ENCODE measurements around the gene PXMP4. TPM values are rescaled to one million over a fixed set of nuclear protein-coding genes. Genes with fewer than 3 reads are reported as not detected.
A peak's percentile ranks its signal among the peaks of the same experiment; 100 is the strongest.

PXMP4 gene
- total RNA-seq, 1 donor from 2014 or later = 7.4 TPM

DNA sequence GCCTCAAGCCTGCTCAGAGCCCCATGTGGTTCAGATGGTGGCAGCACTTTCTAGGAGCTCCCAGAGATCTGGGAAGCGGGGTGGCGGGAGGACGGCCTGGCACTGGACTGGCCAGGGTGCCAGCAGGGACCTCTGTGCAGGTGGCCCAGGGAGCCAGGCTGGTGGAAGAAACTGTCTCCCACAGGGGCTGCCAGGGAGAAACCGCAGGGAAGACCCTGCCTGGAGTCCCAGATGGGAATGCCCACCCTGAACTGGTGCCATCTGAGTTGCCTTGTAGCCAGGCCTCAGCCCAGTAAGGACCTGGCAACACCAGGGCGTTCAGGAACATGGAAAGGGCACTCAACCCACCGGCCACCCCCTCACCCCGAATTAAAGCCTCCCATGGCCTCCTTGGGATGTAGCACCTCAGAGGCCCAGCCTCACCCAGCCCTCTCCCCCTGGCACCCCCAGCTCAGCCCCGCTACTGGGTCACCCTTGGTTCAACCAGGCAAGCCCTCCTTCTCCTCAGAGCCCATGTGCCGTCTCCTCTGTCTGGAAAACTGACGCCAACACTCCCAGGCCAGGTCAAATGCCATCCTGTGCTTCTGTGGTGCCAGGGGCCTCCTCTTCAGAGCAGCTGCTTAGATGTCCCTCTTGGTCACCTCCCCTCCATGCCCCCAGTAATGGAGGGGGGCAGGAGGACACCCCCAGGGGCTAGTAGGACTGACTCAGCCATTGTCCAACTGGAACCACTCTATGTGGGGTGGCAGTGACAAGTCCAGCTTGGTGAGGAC is 63.9 kb downstream of the PXMP4 start:
- Mint-ChIP-seq H3K27ac (no peak overlapping the region), H3K27me3 (ENCODE audit: low read depth) (no peaks in the 10 kb centered on the region), H3K36me3 (ENCODE audit: low read depth) (no peaks in the 10 kb centered on the region), H3K9me3 (no peaks in the 10 kb centered on the region), H3K4me1 (ENCODE audit: low read depth) (peaks cover 19% of the 10 kb centered on the region), H3K4me3 (ENCODE audit: low read depth) (no peak overlapping the region)
- DNase-seq (ENCODE audit: low spot score) = no peak
- intact Hi-C loops (cut with micrococcal nuclease) = no loop called here

DNA sequence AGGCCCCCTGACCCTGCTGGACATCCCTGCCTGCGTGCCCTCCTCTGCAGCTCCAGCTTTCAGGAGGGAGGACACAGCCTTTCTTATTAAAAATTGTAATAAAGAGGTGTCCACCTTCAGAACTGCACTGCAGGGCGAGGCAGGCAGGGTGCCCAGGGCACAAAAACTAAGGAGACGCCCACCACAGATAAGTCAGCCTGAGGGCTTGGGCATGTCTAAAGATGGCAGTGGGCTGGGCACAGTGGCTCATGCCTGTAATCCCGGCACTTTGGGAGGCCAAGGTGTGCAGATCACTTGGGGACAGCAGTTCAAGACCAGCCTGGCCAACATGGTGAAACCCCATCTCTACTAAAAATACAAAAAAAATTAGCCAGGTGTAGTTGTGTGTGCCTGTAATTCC is 64.9 kb downstream of the PXMP4 start:
- peaks cover 19% of the 10 kb centered on the region for H3K4me1 Mint-ChIP-seq (ENCODE audit: low read depth)
- H3K4me3 Mint-ChIP-seq (ENCODE audit: low read depth) = no peak overlapping the region
- no peaks in the 10 kb centered on the region for H3K27me3 Mint-ChIP-seq (ENCODE audit: low read depth)
- intact Hi-C loops (cut with micrococcal nuclease) = no loop called here
- no peak for DNase-seq (ENCODE audit: low spot score)
- H3K27ac Mint-ChIP-seq = no peak overlapping the region
- H3K36me3 Mint-ChIP-seq (ENCODE audit: low read depth) = no peaks in the 10 kb centered on the region
- no peaks in the 10 kb centered on the region for H3K9me3 Mint-ChIP-seq

DNA sequence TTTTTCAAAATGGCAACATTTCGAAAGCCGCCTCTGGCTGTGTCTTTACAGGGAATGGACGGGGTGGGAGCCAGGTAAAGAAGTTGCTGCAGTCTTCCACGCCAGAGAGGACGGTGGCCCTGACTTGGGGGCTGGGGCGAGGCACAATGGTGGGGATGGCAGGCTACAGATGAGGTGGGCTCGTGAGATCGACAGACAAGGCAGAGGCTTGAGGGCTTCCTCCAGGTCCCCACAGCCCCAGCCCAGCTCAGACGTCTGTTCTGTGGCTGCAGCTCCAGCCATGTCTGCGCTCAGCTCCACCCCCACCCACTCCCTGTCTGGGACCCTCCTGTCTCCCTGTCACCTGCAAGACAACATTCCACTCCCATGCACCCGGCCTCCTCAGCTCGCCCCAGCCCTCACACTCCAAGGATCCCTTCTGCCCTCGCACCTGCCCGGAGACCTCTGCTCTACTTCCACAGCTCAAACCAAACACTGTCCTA is 65.4 kb downstream of the PXMP4 start:
- no peaks in the 10 kb centered on the region for H3K27me3 Mint-ChIP-seq (ENCODE audit: low read depth)
- no peak for DNase-seq (ENCODE audit: low spot score)
- no peaks in the 10 kb centered on the region for H3K9me3 Mint-ChIP-seq
- no peak overlapping the region for H3K27ac Mint-ChIP-seq
- intact Hi-C loops (cut with micrococcal nuclease) = no loop called here
- no peak overlapping the region for H3K4me3 Mint-ChIP-seq (ENCODE audit: low read depth)
- peaks cover 19% of the 10 kb centered on the region for H3K4me1 Mint-ChIP-seq (ENCODE audit: low read depth)
- no peaks in the 10 kb centered on the region for H3K36me3 Mint-ChIP-seq (ENCODE audit: low read depth)

DNA sequence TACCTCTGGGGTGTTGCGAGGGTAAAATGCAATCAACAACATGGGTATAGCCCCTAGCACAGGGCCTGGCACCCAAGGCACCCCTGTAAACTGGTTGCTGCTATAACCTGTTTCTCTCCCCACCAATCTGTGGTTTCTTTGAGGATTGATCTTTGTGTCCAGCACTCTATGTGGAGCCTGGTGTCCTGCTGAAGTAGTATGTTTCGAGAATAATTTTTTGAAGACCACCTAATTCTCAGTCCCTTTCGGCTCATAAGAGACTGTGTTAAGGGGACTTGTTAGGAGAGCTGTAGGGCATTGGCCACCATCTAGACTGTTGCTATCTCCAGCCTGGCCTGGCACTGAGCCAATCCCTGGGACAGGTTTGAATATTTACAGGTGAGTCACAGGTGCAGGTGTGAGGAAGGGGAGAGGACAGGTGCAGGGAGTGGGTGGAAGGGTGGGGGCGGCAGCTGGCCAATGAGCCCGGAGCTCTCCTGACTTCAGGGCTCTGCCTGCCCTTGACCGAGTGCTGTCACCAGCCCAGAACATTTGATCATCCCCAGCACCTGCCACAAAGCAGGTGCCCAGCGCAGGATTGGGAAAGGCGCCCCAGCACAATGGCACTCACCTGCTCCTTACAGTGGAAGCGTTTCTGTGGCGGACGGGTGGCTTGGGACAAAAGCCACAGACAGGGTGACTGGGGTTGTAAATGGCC is 66.1 kb downstream of the PXMP4 start:
- H3K27ac Mint-ChIP-seq = peak overlapping the region; percentile 12

DNA sequence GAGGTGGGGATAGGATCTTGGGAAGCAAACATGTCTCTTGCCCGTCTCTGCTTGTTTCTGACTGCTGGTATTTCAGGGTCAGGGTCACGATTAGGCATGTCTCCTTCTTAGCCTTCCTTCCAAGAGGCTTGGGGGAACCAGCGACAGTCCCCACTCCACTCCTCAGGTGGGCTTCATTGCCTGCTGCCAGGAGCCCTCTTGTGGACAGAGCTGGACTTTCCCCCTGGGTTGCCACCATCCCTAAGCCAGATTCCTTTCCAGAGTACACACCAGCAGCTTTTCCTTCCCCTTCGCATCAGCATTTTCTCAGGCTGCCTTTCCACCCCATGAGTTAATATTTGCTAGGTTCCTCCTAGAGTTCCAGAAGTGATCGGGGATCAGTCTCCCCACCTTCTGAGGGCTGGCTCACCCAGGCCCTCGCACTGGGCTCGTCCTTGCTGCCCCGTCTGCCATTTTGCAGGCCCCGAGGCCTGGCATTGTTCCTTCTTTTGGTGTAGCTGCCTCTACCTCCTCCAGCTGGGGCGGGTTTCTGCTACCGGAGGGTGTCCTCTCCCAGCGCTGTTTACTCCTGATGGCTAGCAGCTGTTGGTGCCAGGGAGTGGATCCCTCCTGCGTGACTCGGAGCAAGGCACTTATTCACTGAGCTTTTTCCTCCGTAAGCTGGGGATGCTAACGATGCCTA is 66.8 kb downstream of the PXMP4 start:
- Mint-ChIP-seq H3K4me3 (ENCODE audit: low read depth) (no peak overlapping the region), H3K36me3 (ENCODE audit: low read depth) (no peaks in the 10 kb centered on the region), H3K4me1 (ENCODE audit: low read depth) (peaks cover 22% of the 10 kb centered on the region), H3K27ac (no peak overlapping the region), H3K9me3 (no peaks in the 10 kb centered on the region), H3K27me3 (ENCODE audit: low read depth) (no peaks in the 10 kb centered on the region)
- intact Hi-C loops (cut with micrococcal nuclease) = loop anchor here (1.0 to 2.0 kb wide), 2 partner anchors 20 to 197 kb away; no protein-coding TSS in a partner anchor
- DNase-seq (ENCODE audit: low spot score) = no peak

More for the DNA sequence above, 66.1 kb downstream of the PXMP4 start:
- intact Hi-C loops (cut with micrococcal nuclease) = loop anchor here (1.0 to 2.0 kb wide), 2 partner anchors 21 to 197 kb away; no protein-coding TSS in a partner anchor
- Mint-ChIP-seq H3K4me1 (ENCODE audit: low read depth) (peaks cover 22% of the 10 kb centered on the region), H3K36me3 (ENCODE audit: low read depth) (no peaks in the 10 kb centered on the region), H3K27me3 (ENCODE audit: low read depth) (no peaks in the 10 kb centered on the region), H3K4me3 (ENCODE audit: low read depth) (no peak overlapping the region), H3K9me3 (no peaks in the 10 kb centered on the region)
- DNase-seq (ENCODE audit: low spot score) = no peak

Other genes with a start within 250 kb of the PXMP4 start
- 11.8 and 14.4 TPM in 2 replicates for gene CBFA2T2, start 230.2 kb downstream of the PXMP4 start, total RNA-seq
- gene C20orf144, start 58.0 kb downstream of the PXMP4 start, total RNA-seq = 0.27 and 0.28 TPM in 2 replicates
- 2.6 and 3.3 TPM in 2 replicates for gene ACTL10, start 53.4 kb downstream of the PXMP4 start, total RNA-seq
- gene NECAB3, start 45.9 kb downstream of the PXMP4 start, total RNA-seq = 27.0 and 30.1 TPM in 2 replicates
- 63.8 and 64.2 TPM in 2 replicates for gene E2F1, start 33.9 kb downstream of the PXMP4 start, total RNA-seq
- gene ZNF341, start 11.7 kb upstream of the PXMP4 start, total RNA-seq = 6.8 and 7.0 TPM in 2 replicates
- 113 and 116 TPM in 2 replicates for gene CHMP4B, start 91.0 kb upstream of the PXMP4 start, total RNA-seq